SH-SY5Y (cell line): ENCODE data around the gene DIP2C.

Experiments
- GATA2 ChIP-seq: IDR thresholded peaks from 2 replicates; pipeline ENCODE4 v1.6.1; 2011; ENCODE audit warnings: mild to moderate bottlenecking, low read depth, low read length
- GATA3 ChIP-seq: IDR thresholded peaks from 2 replicates; pipeline ENCODE4 v1.6.1; 2011; ENCODE audit warnings: low read depth, mild to moderate bottlenecking, low read length, moderate library complexity

DNA sequence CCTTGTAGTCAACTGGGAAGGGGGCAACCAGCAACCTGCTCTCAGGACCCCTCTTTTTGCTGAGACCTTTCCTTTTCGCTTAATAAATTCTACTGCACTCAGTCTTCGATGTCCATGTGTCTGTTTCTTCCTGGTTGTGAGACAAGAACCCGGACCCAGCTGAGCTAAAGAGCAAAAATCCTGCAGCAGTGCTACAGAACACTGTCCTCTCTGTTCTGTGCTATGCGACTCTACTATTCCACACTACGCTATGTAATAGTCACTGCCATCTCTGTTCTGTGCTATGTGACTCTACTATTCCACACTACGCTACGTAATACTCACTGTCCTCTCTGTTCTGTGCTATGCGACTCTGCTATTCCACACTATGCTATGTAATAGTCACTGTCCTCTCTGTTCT is 34.3 kb downstream of the DIP2C start:
- TF ChIP-seq GATA2 (no peak), GATA3 (no peak)
